ENCODE results near the gene NT5C3B.
"Not testable (repeated sequence)": the region's sequence is repeated elsewhere in the genome, so short reads cannot be mapped to it uniquely, and the experiment has no call there.

The NT5C3B gene

GRCh38 chr17:41835800-41836549, at the start of gene NT5C3B:
NT5C3B (minus strand) TSS chr17:41836232; CDS start chr17:41836193, 39 bp downstream.
- DNase-seq, result peak in 43 of 56 donors; percentile 10 to 71 (median 42)

- DNase-seq, result peak in 1 of 56 donors; percentile 3
These were observed 49.7 kb upstream of the NT5C3B start for GRCh38 chr17:41885733-41886132.

DNA sequence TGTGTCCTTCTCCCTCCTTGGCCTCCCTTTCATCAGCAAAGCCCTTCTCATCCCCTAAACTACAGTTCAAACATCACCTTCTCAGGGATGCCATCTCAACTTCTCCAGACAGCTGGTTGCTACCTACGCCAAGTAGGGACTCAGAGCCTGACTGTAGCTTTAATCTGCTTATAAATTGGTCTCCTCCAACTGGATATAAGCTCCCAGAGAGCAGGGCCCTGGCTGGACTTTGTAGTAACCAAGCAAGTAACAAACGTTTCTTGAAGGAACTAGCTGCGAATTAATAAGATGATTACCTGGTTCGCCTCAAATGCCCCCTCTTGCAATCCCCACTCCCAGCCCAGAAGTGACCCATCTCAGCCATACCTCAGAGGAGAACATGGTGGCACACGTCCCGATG, 46.7 kb upstream of the NT5C3B start:
- DNase-seq, result no peak

DNA sequence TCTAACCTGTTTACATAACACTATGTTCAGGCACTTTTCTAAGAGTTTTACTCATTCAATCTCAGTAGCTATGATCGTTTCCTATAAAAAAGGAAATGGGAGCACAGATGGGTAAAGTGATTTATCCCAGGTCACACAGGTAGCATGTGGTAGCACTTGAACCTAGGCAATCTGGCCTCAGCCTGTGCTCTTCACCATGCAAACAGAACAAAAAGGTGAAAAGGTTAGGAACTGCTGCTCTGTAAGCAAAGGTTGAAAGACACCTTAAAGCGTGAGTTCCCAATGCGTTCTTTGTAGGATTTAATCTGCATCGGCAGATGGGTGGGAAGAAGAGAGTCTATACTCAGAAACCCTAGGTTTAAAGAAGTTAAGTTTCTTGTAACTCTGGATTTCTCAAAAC, 44.1 kb upstream of the NT5C3B start:
- no peak for DNase-seq

GRCh38 chr17:41874293-41874670, 38.2 kb upstream of the NT5C3B start:
- DNase-seq, result not testable (repeated sequence)

DNA sequence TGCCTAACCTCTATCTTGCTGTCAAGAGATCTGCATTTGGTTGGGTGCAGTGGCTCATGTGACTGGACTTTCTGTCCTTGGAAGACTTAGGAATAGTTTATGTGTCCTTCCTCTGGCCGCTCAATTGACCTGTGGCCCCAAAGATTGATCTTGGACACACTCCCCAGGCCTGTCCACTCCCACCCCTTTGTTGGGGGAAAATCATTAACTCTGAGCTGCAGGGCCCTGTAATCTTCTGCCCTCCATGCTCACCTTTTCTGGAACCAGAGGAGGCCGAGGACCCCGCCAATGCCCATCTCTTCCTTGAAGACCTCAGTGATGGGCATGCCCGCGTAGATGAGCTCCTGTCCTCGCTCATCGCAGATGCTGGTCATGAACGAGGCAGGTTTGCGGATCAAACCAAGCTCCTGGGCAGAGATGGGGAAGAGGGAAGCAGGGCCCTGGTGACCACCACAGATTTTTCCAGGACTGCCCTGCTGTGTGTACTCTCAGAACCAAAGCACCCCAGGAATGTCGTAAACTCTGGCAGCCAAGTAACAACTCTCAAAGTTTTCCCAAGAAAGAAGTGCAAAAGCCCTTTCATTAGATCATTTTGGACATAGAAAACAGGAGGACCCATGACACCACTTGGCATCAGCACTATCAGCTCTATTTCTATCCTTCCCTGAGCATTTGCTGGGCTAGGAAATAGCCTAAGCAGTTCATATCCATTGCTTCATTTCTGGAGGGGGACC, 37.7 kb upstream of the NT5C3B start:
- DNase-seq, result no peak

DNA sequence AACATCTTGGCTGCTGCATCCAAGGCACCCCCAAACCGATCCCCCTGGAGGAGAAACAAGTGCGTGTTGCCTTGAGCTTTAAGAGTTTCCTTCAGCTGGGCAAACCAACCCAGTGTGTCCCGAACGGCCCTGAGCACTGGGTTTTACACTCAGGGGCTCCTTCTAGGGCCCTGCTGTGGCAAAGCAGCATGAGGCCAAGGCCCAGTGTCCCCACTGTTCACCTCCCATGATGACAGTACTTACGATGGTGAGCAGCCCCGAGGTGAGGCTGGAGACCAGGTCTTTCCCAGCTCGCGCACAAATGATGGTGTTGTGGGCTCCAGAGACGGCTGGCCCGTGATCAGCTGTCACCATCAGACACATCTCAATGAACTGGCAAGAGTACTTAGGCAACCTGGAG, 35.8 kb upstream of the NT5C3B start:
- no peak for DNase-seq

DNA sequence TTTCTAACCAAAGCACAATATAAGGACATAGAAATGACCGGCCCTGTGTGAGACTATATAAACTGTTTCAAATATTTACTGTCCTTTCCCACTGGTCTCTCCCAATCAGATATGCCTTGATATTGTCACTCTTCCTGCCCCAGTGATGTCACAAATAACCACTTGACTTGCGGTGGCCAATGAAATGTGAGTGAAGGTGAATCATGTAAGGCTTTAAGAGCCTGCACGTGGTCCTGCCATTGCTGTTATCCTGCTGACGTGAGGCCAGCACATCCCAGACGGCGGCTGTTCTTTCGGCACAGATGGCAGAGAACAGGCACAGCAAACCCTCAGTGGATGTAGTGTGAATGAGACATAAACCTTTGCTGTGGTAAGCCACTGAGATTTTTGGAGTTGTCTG, 34.6 kb upstream of the NT5C3B start:
- peak in 5 of 56 donors; percentile 4 to 13 (median 12) for DNase-seq

DNA sequence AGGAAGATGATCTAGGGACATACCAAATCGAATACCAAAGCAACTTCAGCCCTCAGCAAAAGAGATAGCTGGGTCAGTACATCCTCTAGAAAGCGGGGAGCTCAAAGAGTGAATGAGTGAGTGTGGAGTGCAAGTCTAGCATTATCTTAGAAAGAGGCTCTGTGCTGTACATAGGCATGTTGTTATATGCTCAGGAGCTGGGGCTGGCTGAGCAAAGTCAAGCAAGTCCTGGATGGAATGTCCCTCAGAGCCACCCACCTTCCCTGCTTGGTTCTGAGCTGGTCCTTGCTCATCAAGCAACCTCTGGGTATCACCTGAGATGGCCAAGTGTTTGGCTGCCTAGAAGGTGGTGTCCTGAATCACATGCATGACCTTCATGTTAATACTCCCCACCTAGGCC, 34.1 kb upstream of the NT5C3B start:
- no peak for DNase-seq

DNA sequence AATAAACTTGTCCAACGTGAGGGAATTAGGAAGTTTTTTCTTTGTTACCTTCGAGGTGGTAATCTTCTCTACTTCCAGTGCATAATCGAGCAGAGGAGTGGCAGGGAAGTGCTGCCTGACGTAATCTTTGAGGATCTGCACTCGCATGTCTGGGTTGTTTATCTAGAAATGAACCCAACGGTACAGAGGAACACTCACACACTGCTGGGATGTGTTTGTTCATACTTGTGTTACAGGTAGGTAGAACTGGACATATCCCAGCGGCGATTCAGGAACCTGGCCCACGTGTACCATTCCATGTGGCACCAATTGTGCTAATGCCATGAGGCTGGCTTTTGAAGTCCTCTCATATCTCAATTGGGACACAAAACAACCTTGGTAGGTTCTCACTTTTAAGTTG, 33.4 kb upstream of the NT5C3B start:
- no peak for DNase-seq

DNA sequence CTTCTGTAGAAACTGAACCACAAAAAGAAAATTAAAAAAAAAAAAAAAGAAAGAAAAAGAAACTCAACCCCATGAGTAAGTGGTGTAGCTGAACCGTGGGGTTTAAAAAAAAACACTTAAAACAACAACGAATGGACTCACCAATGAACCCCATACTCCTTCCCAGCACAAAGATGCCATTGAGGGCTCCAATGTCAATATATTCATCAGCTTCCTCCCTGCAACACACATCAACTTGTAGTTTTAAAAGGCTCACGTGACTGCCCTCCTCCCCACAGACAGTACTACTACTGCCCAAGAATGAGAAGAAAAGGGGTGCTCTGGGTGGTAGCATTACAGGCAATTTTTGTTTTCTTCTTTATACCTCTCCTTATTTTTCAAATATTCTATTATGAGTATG, 32.5 kb upstream of the NT5C3B start:
- no peak for DNase-seq

GRCh38 chr17:41865596-41865893, 29.5 kb upstream of the NT5C3B start:
- DNase-seq, result no peak

DNA sequence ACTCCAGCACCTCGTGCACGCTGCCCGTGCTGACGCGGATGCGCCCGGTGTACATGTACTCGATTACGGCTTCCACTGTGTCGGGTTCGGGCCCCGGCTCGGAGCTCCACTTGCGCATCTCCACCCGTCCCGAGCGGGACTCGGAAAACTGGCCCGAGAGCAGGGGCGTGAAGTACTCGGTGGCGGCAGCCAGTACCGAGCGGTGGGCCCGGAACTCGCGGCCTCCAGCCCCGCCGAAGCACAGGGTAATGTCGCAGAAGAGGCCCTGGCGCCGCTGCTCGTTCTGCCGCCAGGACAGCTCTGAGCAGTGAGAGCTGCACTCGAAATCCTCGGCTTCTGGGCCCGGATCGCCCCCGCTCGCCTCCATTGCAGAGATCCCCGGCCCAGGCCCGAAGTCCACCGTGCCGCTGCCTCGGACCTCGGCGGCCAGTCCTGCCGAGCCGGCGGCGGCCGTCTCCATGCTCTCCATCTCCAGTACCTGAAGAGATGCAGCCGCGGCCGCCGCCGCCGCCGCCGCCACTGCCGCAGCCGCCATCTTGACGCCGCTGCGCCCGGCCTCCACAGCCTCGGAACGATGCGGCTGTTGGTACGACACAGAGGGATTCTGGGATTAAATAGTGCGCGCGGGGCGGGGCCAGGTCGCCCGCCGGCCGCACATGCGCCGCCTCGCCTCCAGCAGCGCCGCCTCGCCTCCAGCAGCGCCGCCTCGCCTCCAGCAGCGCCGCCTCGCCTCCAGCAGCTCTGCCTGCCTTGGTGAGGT, 29.0 kb upstream of the NT5C3B start, which contains the start of gene KLHL11:
Gene KLHL11, minus strand, starts transcription at position 588 of the 760 bp plus-strand sequence. Its CDS starts 53 bp downstream, at position 535.
- peak; percentile 20 to 94 (median 78) for DNase-seq

GRCh38 chr17:41864498-41864835, 28.4 kb upstream of the NT5C3B start:
- peak in 6 of 56 donors; percentile 4 to 59 (median 44) for DNase-seq

- DNase-seq, result peak in 1 of 56 donors; percentile 2
These were observed 27.2 kb upstream of the NT5C3B start for GRCh38 chr17:41863074-41863848.

DNA sequence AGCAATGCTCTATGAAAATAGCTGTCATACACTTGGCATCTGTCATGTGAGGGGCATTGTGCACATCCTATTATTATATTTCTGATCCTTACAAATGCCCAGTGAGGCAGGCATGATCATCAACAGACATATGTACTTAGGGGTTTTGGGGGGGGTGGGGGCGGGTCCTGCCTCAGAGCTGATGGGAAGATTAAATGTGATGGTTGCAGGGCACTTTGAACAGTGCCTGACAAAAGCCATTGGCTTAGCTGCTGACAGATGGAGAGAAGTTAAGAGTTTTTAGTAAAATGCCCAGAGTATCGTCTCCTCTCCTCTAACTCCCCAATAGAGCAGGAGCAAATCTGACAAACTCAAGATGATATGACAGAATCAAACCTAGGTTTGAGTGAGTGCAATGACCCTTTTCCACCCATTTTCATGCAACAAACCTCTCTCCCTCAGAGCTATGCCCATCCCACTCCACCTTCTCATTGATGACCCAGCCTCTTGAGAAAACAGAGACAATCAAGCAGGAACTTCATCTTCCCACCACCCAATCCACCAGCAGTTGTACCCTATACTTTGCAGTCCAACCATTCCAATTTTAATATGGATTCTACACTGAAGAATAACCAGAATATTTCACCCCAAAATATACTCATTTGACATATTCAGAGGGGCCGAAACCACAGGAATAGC, 24.4 kb upstream of the NT5C3B start:
- DNase-seq, result no peak

DNA sequence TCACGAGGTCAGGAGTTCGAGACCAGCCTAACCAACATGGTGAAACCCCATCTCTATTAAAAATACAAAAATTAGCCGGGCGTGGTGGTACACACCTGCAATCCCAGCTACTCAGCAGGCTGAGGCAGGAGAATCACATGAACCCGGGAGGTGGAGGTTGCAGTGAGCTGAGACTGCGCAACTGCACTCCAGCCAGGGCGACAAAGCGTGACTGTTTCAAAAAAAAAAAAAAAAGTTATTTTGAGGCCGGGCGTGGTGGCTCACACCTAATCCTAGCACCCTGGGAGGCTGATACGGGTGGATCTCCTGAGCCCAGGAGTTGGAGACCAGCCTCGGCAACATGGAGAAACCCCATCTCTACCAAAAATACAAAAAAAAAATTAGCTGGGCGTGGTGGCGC, 15.3 kb upstream of the NT5C3B start:
- not testable (repeated sequence) for DNase-seq

- DNase-seq, result no peak
These were observed 13.4 kb upstream of the NT5C3B start for GRCh38 chr17:41849251-41849990.

- DNase-seq, result no peak
These were observed 12.8 kb upstream of the NT5C3B start for GRCh38 chr17:41848788-41849187.

- DNase-seq, result no peak
These were observed 8.9 kb upstream of the NT5C3B start for GRCh38 chr17:41844971-41845370.

All from amygdala (tissue), 56 donors.